Measurements from ENCODE around the gene USP33. TPM values are rescaled to one million over a fixed set of nuclear protein-coding genes. Genes with fewer than 3 reads are reported as not detected.

Gene USP33
- polyA plus RNA-seq, 1 of the 3 experiments (the other 2 are of a cell fraction), result 26.3 TPM

DNA sequence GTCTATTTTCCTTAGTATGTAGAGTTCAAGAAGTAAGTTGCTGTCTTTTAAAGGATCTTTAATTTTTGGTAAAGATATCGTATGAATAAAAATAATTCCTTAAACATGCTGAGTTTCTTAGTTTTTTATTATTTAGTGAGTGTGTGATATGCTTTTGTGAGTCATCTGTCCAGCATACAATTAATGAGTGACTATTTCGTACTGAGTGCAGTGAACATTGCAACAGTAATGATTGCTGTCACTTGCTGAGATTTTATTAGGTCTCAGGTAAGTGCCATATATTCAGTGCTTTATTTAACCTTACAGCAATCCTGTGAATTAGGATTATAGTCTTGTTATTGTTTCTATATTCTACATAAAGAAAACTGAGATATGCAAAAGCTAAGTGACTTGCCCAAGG lies 42.4 kb upstream of the USP33 start:
- peaks cover 28% of the 10 kb centered on the region for H3K79me2 ChIP-seq (ENCODE audit: insufficient read depth)
- no peak overlapping the region for H2AFZ ChIP-seq (ENCODE audit: low read depth)
- DNase-seq, result no peak
- no peak overlapping the region for H3K9ac ChIP-seq
- 83% methylated on average over 2 of the region's 2 CpGs for WGBS (ENCODE audit: low lambda C conversion rate)
- H3K4me2 ChIP-seq, result no peak overlapping the region
- POLR2A ChIA-PET, result interaction anchor here (0.6 kb wide), 1 partner anchor 40 kb away, joined by 3 read pairs; no protein-coding TSS in a partner anchor
- CTCF ChIA-PET, result no interaction called here
- no peaks in the 10 kb centered on the region for H3K27me3 ChIP-seq (ENCODE audit: insufficient read depth)
- no peaks in the 10 kb centered on the region for H3K9me3 ChIP-seq
- TF ChIP-seq SIN3A (IDR thresholded peaks at IDR 0.05; ENCODE audit: borderline replicate concordance, low read depth, low read length), result no peak
- no peak for TF ChIP-seq SMC3 (IDR thresholded peaks at IDR 0.05; ENCODE audit: low read depth, low read length)
- TF ChIP-seq RXRA (IDR thresholded peaks at IDR 0.05; ENCODE audit: borderline replicate concordance, low read depth), result no peak
- TF ChIP-seq, protein P1, sequence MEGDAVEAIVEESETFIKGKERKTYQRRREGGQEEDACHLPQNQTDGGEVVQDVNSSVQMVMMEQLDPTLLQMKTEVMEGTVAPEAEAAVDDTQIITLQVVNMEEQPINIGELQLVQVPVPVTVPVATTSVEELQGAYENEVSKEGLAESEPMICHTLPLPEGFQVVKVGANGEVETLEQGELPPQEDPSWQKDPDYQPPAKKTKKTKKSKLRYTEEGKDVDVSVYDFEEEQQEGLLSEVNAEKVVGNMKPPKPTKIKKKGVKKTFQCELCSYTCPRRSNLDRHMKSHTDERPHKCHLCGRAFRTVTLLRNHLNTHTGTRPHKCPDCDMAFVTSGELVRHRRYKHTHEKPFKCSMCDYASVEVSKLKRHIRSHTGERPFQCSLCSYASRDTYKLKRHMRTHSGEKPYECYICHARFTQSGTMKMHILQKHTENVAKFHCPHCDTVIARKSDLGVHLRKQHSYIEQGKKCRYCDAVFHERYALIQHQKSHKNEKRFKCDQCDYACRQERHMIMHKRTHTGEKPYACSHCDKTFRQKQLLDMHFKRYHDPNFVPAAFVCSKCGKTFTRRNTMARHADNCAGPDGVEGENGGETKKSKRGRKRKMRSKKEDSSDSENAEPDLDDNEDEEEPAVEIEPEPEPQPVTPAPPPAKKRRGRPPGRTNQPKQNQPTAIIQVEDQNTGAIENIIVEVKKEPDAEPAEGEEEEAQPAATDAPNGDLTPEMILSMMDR (IDR thresholded peaks at IDR 0.05), result no peak
- no peak for TF ChIP-seq POLR2AphosphoS5 (IDR thresholded peaks at IDR 0.05; ENCODE audit: low read depth, low read length)
- no peak for TF ChIP-seq MXI1 (IDR thresholded peaks at IDR 0.05; ENCODE audit: low read depth, low read length)
- TF ChIP-seq EZH2phosphoT487 (IDR thresholded peaks at IDR 0.05; ENCODE audit: borderline replicate concordance, low read depth), result no peak
- no peak for TF ChIP-seq FOXM1 (IDR thresholded peaks at IDR 0.05; ENCODE audit: low read depth)
- no peak for TF ChIP-seq ELF1 (IDR thresholded peaks at IDR 0.05)
- no peak for TF ChIP-seq REST (IDR thresholded peaks at IDR 0.05; ENCODE audit: low read depth, low read length)
- no peak for TF ChIP-seq FOXJ3 (CRISPR knock-in tag; IDR thresholded peaks at IDR 0.05)
- TF ChIP-seq, protein P2, sequence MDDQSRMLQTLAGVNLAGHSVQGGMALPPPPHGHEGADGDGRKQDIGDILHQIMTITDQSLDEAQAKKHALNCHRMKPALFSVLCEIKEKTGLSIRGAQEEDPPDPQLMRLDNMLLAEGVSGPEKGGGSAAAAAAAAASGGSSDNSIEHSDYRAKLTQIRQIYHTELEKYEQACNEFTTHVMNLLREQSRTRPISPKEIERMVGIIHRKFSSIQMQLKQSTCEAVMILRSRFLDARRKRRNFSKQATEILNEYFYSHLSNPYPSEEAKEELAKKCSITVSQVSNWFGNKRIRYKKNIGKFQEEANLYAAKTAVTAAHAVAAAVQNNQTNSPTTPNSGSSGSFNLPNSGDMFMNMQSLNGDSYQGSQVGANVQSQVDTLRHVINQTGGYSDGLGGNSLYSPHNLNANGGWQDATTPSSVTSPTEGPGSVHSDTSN (IDR thresholded peaks at IDR 0.05), result no peak
- TF ChIP-seq ZBTB33 (IDR thresholded peaks at IDR 0.05; ENCODE audit: borderline replicate concordance, low read depth), result no peak
- no peak for TF ChIP-seq TCF12 (IDR thresholded peaks at IDR 0.05)
- TF ChIP-seq FOSL2 (IDR thresholded peaks at IDR 0.05; ENCODE audit: borderline replicate concordance, low read depth), result no peak
- no peak for TF ChIP-seq JUND (IDR thresholded peaks at IDR 0.05)
- TF ChIP-seq RCOR1 (IDR thresholded peaks at IDR 0.05; ENCODE audit: low read length), result no peak
- no peak for TF ChIP-seq CHD2 (IDR thresholded peaks at IDR 0.05; ENCODE audit: low read length, partially characterized antibody)
- TF ChIP-seq RFX5 (IDR thresholded peaks at IDR 0.05; ENCODE audit: low read length), result no peak
- no peak for TF ChIP-seq USF1 (IDR thresholded peaks at IDR 0.05; ENCODE audit: borderline replicate concordance, low read depth)
- H3K27ac ChIP-seq (ENCODE audit: low read depth in 2 of 2, low read length in 1 of 2), result no peak overlapping the region
- peaks cover 6% of the 10 kb centered on the region for H3F3A ChIP-seq (replicated peaks; ENCODE audit: insufficient read depth)
- 0 out of 2 replicates have a peak, but pooled peaks cover 3% of the 10 kb centered on the region for H4K20me1 ChIP-seq (ENCODE audit: insufficient read depth)
- H3K4me3 ChIP-seq (ENCODE audit: low read depth in 2 of 2, low read length in 1 of 2), result no peak overlapping the region
- peaks cover 0 to 5% of the 10 kb centered on the region in 2 experiments; a peak in 1 of 4 replicates for H3K4me1 ChIP-seq (ENCODE audit: control insufficient read depth in 1 of 2, insufficient read depth in 2 of 2, low read depth in 1 of 2, low read length in 1 of 2)
- peaks cover 42 to 51% of the 10 kb centered on the region in 2 experiments for H3K36me3 ChIP-seq (replicated peaks in 1 of 2; ENCODE audit: control insufficient read depth in 1 of 2, insufficient read depth in 2 of 2, low read length in 1 of 2)
- no peaks in the 10 kb centered on the region for H3K9me2 ChIP-seq

Data from SK-N-SH (cell line).